ENCODE measurements around the gene TEX19. TPM values are rescaled to one million over a fixed set of nuclear protein-coding genes. Genes with fewer than 3 reads are reported as not detected.
A peak's percentile ranks its signal among the peaks of the same experiment; 100 is the strongest.
"Not testable (repeated sequence)": the region's sequence is repeated elsewhere in the genome, so short reads cannot be mapped to it uniquely, and the experiment has no call there.

Gene TEX19
- total and polyA plus RNA-seq, 2 experiments from 2014 or later, result 0.51 TPM; not detected in 1

- TF ChIP-seq, protein P1, sequence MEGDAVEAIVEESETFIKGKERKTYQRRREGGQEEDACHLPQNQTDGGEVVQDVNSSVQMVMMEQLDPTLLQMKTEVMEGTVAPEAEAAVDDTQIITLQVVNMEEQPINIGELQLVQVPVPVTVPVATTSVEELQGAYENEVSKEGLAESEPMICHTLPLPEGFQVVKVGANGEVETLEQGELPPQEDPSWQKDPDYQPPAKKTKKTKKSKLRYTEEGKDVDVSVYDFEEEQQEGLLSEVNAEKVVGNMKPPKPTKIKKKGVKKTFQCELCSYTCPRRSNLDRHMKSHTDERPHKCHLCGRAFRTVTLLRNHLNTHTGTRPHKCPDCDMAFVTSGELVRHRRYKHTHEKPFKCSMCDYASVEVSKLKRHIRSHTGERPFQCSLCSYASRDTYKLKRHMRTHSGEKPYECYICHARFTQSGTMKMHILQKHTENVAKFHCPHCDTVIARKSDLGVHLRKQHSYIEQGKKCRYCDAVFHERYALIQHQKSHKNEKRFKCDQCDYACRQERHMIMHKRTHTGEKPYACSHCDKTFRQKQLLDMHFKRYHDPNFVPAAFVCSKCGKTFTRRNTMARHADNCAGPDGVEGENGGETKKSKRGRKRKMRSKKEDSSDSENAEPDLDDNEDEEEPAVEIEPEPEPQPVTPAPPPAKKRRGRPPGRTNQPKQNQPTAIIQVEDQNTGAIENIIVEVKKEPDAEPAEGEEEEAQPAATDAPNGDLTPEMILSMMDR (IDR thresholded peaks at IDR 0.05; ENCODE audit: low read depth, low read length), result no peak
- DNase-seq (ENCODE audit: low read depth in 1 of 2, low spot score in 1 of 2), result no peak
- Histone ChIP-seq H3K27ac (peak overlapping the region; percentile 22), H3K9me3 (ENCODE audit: low read depth) (no peaks in the 10 kb centered on the region), H3K27me3 (no peaks in the 10 kb centered on the region), H3K36me3 (no peaks in the 10 kb centered on the region), H3K4me3 (no peak overlapping the region), H3K4me1 (ENCODE audit: low read depth) (no peaks in the 10 kb centered on the region)
These were observed 13.7 kb upstream of the TEX19 start for GRCh38 chr17:82345151-82345976.

DNA sequence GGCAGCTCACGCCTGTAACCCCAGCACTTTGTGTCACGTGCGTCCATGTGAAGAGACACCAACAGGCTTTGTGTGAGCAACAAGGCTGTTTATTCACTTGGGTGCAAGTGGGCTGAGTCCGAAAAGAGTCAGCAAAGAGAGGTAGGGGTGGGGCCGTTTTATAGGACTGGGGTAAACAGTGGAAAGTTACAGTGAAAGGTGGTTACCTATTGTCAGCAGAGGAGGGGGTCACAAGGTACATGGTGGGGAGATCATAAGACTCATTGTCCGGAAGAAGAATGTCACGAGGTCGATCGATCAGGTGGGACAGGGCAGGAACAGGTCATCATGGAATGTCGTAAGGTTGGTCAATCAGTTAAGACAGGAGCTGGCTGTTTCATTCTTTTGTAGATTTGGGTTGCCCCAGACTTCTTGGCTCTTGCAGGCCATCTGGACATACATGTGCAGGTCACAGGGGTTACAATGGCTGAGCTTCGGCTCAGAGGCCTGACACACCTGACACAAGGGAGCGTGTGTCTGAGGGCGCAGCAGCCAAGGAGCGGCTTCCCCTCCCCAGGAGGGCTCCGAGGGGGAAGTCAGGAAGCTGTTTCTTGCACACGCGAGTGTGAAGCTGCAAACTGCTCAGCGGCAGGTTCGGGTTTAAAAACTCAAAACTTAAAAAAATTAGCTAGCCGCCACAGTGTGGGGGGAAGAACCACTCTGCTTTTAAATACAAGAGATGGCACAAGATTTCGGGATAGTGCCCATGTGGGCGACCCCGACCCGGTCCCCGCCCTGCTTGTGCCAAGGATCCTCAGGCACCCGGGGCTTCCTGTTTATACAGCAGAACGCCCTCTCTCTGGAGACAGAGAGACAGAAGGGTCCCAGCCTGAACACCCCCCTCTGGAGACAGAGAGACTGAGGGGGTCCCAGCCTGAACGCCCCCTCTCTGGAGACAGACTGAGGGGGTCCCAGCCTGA is 12.4 kb upstream of the TEX19 start:
- Histone ChIP-seq H3K4me1 (ENCODE audit: low read depth) (no peaks in the 10 kb centered on the region), H3K36me3 (no peaks in the 10 kb centered on the region), H3K9me3 (ENCODE audit: low read depth) (no peaks in the 10 kb centered on the region), H3K27me3 (no peaks in the 10 kb centered on the region), H3K4me3 (no peak overlapping the region), H3K27ac (no peak overlapping the region)
- TF ChIP-seq, protein P1 (IDR thresholded peaks at IDR 0.05; ENCODE audit: low read depth, low read length), result no peak
- no peak for DNase-seq (ENCODE audit: low read depth in 1 of 2, low spot score in 1 of 2)

GRCh38 chr17:82347994-82348393 is 11.1 kb upstream of the TEX19 start:
- not testable (repeated sequence) for H3K4me3 ChIP-seq; DNase-seq (ENCODE audit: low read depth in 1 of 2, low spot score in 1 of 2); H3K27me3 ChIP-seq; H3K36me3 ChIP-seq; H3K9me3 ChIP-seq (ENCODE audit: low read depth); H3K27ac ChIP-seq; H3K4me1 ChIP-seq (ENCODE audit: low read depth)

GRCh38 chr17:82348434-82348833 is 10.6 kb upstream of the TEX19 start:
- Histone ChIP-seq H3K9me3 (ENCODE audit: low read depth) (no peaks in the 10 kb centered on the region), H3K36me3 (no peaks in the 10 kb centered on the region), H3K27me3 (no peaks in the 10 kb centered on the region), H3K4me3 (no peak overlapping the region), H3K27ac (no peak overlapping the region), H3K4me1 (ENCODE audit: low read depth) (no peaks in the 10 kb centered on the region)
- no peak for DNase-seq (ENCODE audit: low read depth in 1 of 2, low spot score in 1 of 2)
- TF ChIP-seq, protein P1 (IDR thresholded peaks at IDR 0.05; ENCODE audit: low read depth, low read length), result no peak

DNA sequence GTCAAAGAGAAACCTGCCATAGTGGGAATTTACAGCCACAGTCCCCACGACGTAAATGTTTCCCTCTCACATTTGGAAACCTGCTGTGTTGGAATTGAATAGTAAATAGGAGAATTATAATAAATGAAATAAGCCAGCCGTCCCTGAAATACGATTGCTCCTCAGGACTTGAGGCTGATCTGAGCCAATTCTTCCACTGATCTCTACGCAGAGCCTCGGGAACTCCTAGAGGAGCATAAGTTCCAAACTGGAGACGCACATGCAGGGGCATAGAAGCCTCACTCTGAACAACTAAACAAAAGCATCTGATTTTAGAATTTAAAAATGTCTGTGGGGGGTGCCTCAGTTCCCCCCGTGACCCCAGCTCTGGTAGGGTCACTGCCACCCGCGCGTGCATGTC is 10.2 kb upstream of the TEX19 start:
- no peaks in the 10 kb centered on the region for H3K4me1 ChIP-seq (ENCODE audit: low read depth)
- no peak overlapping the region for H3K27ac ChIP-seq
- no peaks in the 10 kb centered on the region for H3K9me3 ChIP-seq (ENCODE audit: low read depth)
- TF ChIP-seq, protein P1 (IDR thresholded peaks at IDR 0.05; ENCODE audit: low read depth, low read length), result no peak
- no peaks in the 10 kb centered on the region for H3K36me3 ChIP-seq
- H3K27me3 ChIP-seq, result no peaks in the 10 kb centered on the region
- H3K4me3 ChIP-seq, result no peak overlapping the region
- peak in 1 of 2 donors; percentile 18 for DNase-seq (ENCODE audit: low read depth in 1 of 2, low spot score in 1 of 2)

Data from cardiac muscle cell (in vitro differentiated cells and primary cell).